CD4-positive, alpha-beta T cell treated with Interleukin-17A for 4 hours (primary cell): ENCODE measurements around the gene CCR7.

Experiments
- DNase-seq: peaks from one replicate; pipeline ENCODE4 v3.0.0-alpha.2; 2020; ENCODE audit warnings: mixed read lengths

Gene CCR7

GRCh38 chr17:40564883-40565768 lies at the start of gene CCR7:
Gene CCR7 (minus strand): TSS chr17:40565472. CDS start chr17:40565409, 63 bp downstream.
- DNase-seq = peak; percentile 96

GRCh38 chr17:40614431-40615067 lies 49.3 kb upstream of the CCR7 start:
- no peak for DNase-seq

- DNase-seq = peak; percentile 9
Measured at GRCh38 chr17:40613467-40614154, 48.3 kb upstream of the CCR7 start.

- DNase-seq = peak; percentile 96
Measured at GRCh38 chr17:40612599-40613244, 47.5 kb upstream of the CCR7 start.

GRCh38 chr17:40611840-40612474 lies 46.7 kb upstream of the CCR7 start:
- peak; percentile 28 for DNase-seq

GRCh38 chr17:40610359-40610758 lies 45.1 kb upstream of the CCR7 start:
- peak; percentile 15 for DNase-seq

GRCh38 chr17:40608061-40608581 lies 42.8 kb upstream of the CCR7 start:
- DNase-seq = peak; percentile 37

GRCh38 chr17:40607641-40608040 lies 42.4 kb upstream of the CCR7 start:
- peak; percentile 81 for DNase-seq

GRCh38 chr17:40606548-40607353 lies 41.5 kb upstream of the CCR7 start:
- DNase-seq = no peak

- DNase-seq = peak; percentile 82
Measured at GRCh38 chr17:40605306-40605705, 40.0 kb upstream of the CCR7 start.

GRCh38 chr17:40604327-40605080 lies 39.2 kb upstream of the CCR7 start:
- DNase-seq = peak; percentile 22

- DNase-seq = peak; percentile 81
Measured at GRCh38 chr17:40602445-40603443, 37.5 kb upstream of the CCR7 start.

GRCh38 chr17:40600486-40601046 lies 35.3 kb upstream of the CCR7 start:
- no peak for DNase-seq

GRCh38 chr17:40599468-40599763 lies 34.1 kb upstream of the CCR7 start:
- no peak for DNase-seq

- peak; percentile 73 for DNase-seq
Measured at GRCh38 chr17:40598619-40599467, 33.6 kb upstream of the CCR7 start.

- no peak for DNase-seq
Measured at GRCh38 chr17:40598301-40598618, 33.0 kb upstream of the CCR7 start.

GRCh38 chr17:40597556-40598300 lies 32.5 kb upstream of the CCR7 start:
- DNase-seq = peak; percentile 42

GRCh38 chr17:40597156-40597555 lies 31.9 kb upstream of the CCR7 start:
- DNase-seq = peak; percentile 21
